H1 (cell line): ENCODE data around the gene PPP1R14C. TPM values are rescaled to one million over a fixed set of nuclear protein-coding genes. Genes with fewer than 3 reads are reported as not detected.

Experiments
- ATF3 ChIP-seq: IDR thresholded peaks from 2 replicates; pipeline ENCODE4 v1.6.1; 2011; ENCODE audit warnings: low read depth, mild to moderate bottlenecking, low read length; ENCODE audit not compliant: insufficient read depth
- BACH1 ChIP-seq: IDR thresholded peaks from 2 replicates; pipeline ENCODE4 v1.6.1; 2012; ENCODE audit warnings: low read length, improper control_type of control experiment
- CHD1 ChIP-seq: IDR thresholded peaks from 2 replicates; pipeline ENCODE4 v1.6.1; 2012; ENCODE audit warnings: low read depth, low read length, improper control_type of control experiment
- FOSL1 ChIP-seq: IDR thresholded peaks from 2 replicates; pipeline ENCODE4 v1.6.1; 2011; ENCODE audit warnings: mild to moderate bottlenecking, low read depth, low read length, moderate library complexity; ENCODE audit not compliant: insufficient read depth
- MAX ChIP-seq: IDR thresholded peaks from 2 replicates; pipeline ENCODE4 v1.6.1; 2012; ENCODE audit warnings: inconsistent platforms
- PHF8 ChIP-seq: fragments of 200-600 bp; sonication (generic); conservative IDR thresholded peaks from 2 replicates; pipeline ENCODE4 v1.7.1; 2012; ENCODE audit warnings: low read depth, mild to moderate bottlenecking, inconsistent platforms, low read length, moderate library complexity
- POLR2AphosphoS5 ChIP-seq: IDR thresholded peaks from 2 replicates; pipeline ENCODE4 v1.6.1; 2011; ENCODE audit warnings: low read depth, low read length
- RNF2 ChIP-seq: fragments of 200-900, 300-1000 bp; sonication (generic); IDR thresholded peaks from 2 replicates; pipeline ENCODE4 v1.7.1; 2016; ENCODE audit warnings: borderline replicate concordance, low read depth, mild to moderate bottlenecking, antibody characterized with exemption, low read length; ENCODE audit not compliant: poor library complexity, severe bottlenecking; ENCODE audit errors: missing control alignments
- SP1 ChIP-seq: IDR thresholded peaks from 2 replicates; pipeline ENCODE4 v1.6.1; 2011; ENCODE audit warnings: low read depth, low read length
- USF2 ChIP-seq: IDR thresholded peaks from 2 replicates; pipeline ENCODE4 v1.6.1; 2011; ENCODE audit warnings: low read length, improper control_type of control experiment
- polyA plus RNA-seq, 7 experiments: library from polyadenylated mRNA; depleted of rRNA in 3 of 7; stranded (reverse) in 5 of 7; unstranded in 2 of 7; fragments of >200 nt in 5 of 7; fragments of 200-250 nt in 2 of 7; gene quantifications; 1 replicate in 5 of 7; 2 replicates in 1 of 7; 4 replicates in 1 of 7; pipeline versions ENCODE4 v1.2.1 to v1.2.3, GENCODE V29; 2011 to 2013; ENCODE audit warnings: missing spikeins in 2 of 7, mixed read lengths in 2 of 7
- total RNA-seq: library from RNA; stranded (reverse); fragmentation: NEBNext Ultra II Directional; extraction: Animal tissue kit (Norgen Biotek cat#: 25700); gene quantifications from 2 replicates; pipeline ENCODE4 v1.2.1, GENCODE V29; 2021

Gene PPP1R14C
- total and polyA plus RNA-seq, 2 of the 8 experiments (the other 6 are each of a cell fraction or from before 2014, with no cell fraction given): 0.30 to 0.61 TPM

- TF ChIP-seq PHF8 (no peak), BACH1 (no peak), USF2 (no peak), POLR2AphosphoS5 (no peak), RNF2 (no peak), FOSL1 (no peak), ATF3 (no peak), SP1 (no peak), MAX (no peak), CHD1 (no peak)
Observed at GRCh38 chr6:150230832-150231524, 88.1 kb downstream of the PPP1R14C start (continued).
